HepG2 (cell line): ENCODE measurements around the gene STAB2.

Experiments used
- EZH2 ChIP-seq: conservative IDR thresholded peaks from 2 replicates; pipeline ENCODE4 v1.6.1; 2012; ENCODE audit warnings: mild to moderate bottlenecking, low read depth, low read length, moderate library complexity
- TF ChIP-seq, protein P1 (sequence below): fragments of 450-650 bp; IDR thresholded peaks from 2 replicates; pipeline ENCODE4 v1.6.1; 2017
- TF ChIP-seq, protein P2 (sequence below): sonication (generic); formaldehyde crosslinking; IDR thresholded peaks from 2 replicates; pipeline ENCODE4 v1.4.0; 2020; ENCODE audit warnings: low read depth, mild to moderate bottlenecking, missing genetic modification reagents
- TF ChIP-seq, protein P3 (sequence below), 2 experiments: fragments of 450-650 bp in 1 of 2; sonication (generic) in 1 of 2; formaldehyde crosslinking; IDR thresholded peaks; 2 replicates each; pipeline versions ENCODE4 v1.5.0 to v1.8.0; 2020 to 2022; ENCODE audit warnings: mild to moderate bottlenecking in 1 of 2, missing genetic modification reagents in 1 of 2
- TF ChIP-seq, protein P4 (sequence below): sonication (generic); formaldehyde crosslinking; IDR thresholded peaks from 2 replicates; pipeline ENCODE4 v1.4.0; 2020; ENCODE audit warnings: missing genetic modification reagents

DNA sequence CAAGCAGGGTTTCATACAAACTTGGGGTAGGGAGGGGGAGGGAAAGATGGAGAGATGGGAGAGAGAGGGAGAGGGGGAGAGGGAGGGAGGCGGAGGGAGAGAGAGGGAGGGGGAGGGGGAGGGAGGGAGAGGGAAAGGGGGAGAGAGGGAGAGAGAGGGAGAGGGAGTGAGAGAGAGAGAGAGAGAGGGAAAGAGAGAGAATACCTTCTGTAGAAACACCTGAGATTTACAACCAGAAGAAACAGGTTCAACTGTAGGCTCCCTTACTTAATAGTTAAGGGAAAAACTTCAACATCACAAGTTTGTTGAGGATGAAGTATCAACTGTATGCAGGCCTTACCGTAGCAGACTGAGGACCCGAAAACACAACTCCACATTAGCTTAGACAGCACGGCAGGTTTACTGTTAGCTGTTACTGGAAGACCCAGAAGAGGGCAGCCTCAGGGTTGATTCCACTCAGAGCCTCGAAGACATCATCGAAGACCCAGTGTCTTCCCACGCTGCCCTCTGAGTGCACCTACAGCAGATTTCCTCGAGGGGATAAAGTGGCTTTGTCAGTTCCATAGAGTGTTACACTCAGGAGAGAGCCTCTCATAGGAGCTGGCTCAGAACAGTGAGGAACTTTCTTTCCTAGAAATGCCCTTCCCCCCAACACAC, 181.5 kb downstream of the STAB2 start:
- TF ChIP-seq EZH2 = no peak
- TF ChIP-seq, protein P1, sequence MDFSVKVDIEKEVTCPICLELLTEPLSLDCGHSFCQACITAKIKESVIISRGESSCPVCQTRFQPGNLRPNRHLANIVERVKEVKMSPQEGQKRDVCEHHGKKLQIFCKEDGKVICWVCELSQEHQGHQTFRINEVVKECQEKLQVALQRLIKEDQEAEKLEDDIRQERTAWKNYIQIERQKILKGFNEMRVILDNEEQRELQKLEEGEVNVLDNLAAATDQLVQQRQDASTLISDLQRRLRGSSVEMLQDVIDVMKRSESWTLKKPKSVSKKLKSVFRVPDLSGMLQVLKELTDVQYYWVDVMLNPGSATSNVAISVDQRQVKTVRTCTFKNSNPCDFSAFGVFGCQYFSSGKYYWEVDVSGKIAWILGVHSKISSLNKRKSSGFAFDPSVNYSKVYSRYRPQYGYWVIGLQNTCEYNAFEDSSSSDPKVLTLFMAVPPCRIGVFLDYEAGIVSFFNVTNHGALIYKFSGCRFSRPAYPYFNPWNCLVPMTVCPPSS = no peak
- TF ChIP-seq, protein P2, sequence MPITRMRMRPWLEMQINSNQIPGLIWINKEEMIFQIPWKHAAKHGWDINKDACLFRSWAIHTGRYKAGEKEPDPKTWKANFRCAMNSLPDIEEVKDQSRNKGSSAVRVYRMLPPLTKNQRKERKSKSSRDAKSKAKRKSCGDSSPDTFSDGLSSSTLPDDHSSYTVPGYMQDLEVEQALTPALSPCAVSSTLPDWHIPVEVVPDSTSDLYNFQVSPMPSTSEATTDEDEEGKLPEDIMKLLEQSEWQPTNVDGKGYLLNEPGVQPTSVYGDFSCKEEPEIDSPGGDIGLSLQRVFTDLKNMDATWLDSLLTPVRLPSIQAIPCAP = no peak
- TF ChIP-seq, protein P3, sequence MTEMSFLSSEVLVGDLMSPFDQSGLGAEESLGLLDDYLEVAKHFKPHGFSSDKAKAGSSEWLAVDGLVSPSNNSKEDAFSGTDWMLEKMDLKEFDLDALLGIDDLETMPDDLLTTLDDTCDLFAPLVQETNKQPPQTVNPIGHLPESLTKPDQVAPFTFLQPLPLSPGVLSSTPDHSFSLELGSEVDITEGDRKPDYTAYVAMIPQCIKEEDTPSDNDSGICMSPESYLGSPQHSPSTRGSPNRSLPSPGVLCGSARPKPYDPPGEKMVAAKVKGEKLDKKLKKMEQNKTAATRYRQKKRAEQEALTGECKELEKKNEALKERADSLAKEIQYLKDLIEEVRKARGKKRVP (CRISPR knock-in tag; IDR thresholded peaks at IDR 0.05) = no peak
- TF ChIP-seq, protein P4, sequence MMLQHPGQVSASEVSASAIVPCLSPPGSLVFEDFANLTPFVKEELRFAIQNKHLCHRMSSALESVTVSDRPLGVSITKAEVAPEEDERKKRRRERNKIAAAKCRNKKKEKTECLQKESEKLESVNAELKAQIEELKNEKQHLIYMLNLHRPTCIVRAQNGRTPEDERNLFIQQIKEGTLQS = no peak
